ENCODE data around the gene TASP1.

GRCh38 chr20:13671916-13672378 lies 33.2 kb upstream of the TASP1 start:
- TF ChIP-seq CTCF (IDR thresholded peaks at IDR 0.05) (no peak), POLR2A (IDR thresholded peaks at IDR 0.05) (no peak)

All from transverse colon (tissue), 3 donors.